Tibial artery (tissue), 4 donors: ENCODE data around the gene SLC2A13.

Source experiments
- DNase-seq, 2 donors: peaks; one replicate each; pipeline ENCODE4 v3.0.0-alpha.2; 2019
- H3K27ac ChIP-seq, 2 donors: fragments of 200-600 bp; sonication (generic) in 1 of 2; 1 replicate in 1 of 2; 2 replicates in 1 of 2; pipeline ENCODE4 v1.5.1; 2018 to 2019; ENCODE audit warnings: mild to moderate bottlenecking in 1 of 2
- H3K27me3 ChIP-seq, 2 donors: fragments of 200-600 bp; sonication (generic) in 1 of 2; one replicate each; pipeline versions ENCODE4 v1.5.1 to v1.6.0; 2016 to 2019
- H3K36me3 ChIP-seq, 3 donors: fragments of 200-600 bp; sonication (generic) in 2 of 3; one replicate each; pipeline ENCODE4 v1.5.1; 2016 to 2019; ENCODE audit warnings: mild to moderate bottlenecking in 2 of 3
- H3K4me1 ChIP-seq, 4 donors: fragments of 200-600 bp; sonication (generic) in 2 of 4; 1 replicate in 3 of 4; 2 replicates in 1 of 4; pipeline ENCODE4 v1.5.1; 2016 to 2019
- H3K4me3 ChIP-seq, 2 donors: fragments of 200-600 bp; sonication (generic) in 1 of 2; 1 replicate in 1 of 2; 2 replicates in 1 of 2; pipeline ENCODE4 v1.5.1; 2018 to 2019; ENCODE audit warnings: mild to moderate bottlenecking in 2 of 2
- H3K9me3 ChIP-seq, 3 donors: fragments of 200-600 bp; sonication (generic) in 1 of 3; one replicate each; pipeline ENCODE4 v1.5.1; 2016 to 2019
- CTCF ChIP-seq, 2 experiments: fragments of 200-600 bp in 1 of 2; fragments of 450-650 bp in 1 of 2; IDR thresholded peaks; one replicate each; pipeline ENCODE4 v1.5.1; 2017 to 2019; ENCODE audit warnings: antibody characterized with exemption in 2 of 2, mild to moderate bottlenecking in 1 of 2, moderate library complexity in 1 of 2
- intact Hi-C: fragments of 100-400 bp; cut with DNase I; formaldehyde crosslinking; loops from one replicate; pipeline ENCODE4 v1.15.0; 2023; ENCODE audit warnings: low total_unique reads

SLC2A13 gene

GRCh38 chr12:40093512-40093911, 12.4 kb downstream of the SLC2A13 start:
- no peak overlapping the region for H3K4me3 ChIP-seq
- no peaks in the 10 kb centered on the region for H3K9me3 ChIP-seq
- no peaks in the 10 kb centered on the region for H3K27me3 ChIP-seq
- no peak for DNase-seq
- no peak for TF ChIP-seq CTCF (IDR thresholded peaks at IDR 0.05)
- intact Hi-C loops = no loop called here
- no peaks in the 10 kb centered on the region for H3K36me3 ChIP-seq
- H3K27ac ChIP-seq = no peak overlapping the region
- no peaks in the 10 kb centered on the region for H3K4me1 ChIP-seq

GRCh38 chr12:40086471-40086870, 19.4 kb downstream of the SLC2A13 start:
- Histone ChIP-seq H3K27ac (no peak overlapping the region), H3K4me1 (no peaks in the 10 kb centered on the region), H3K4me3 (no peak overlapping the region), H3K27me3 (no peaks in the 10 kb centered on the region), H3K36me3 (peaks cover 0 to 7% (median 0%) of the 10 kb centered on the region in 3 donors), H3K9me3 (no peaks in the 10 kb centered on the region)
- TF ChIP-seq CTCF (IDR thresholded peaks at IDR 0.05) = no peak
- no peak for DNase-seq
- intact Hi-C loops = no loop called here

DNA sequence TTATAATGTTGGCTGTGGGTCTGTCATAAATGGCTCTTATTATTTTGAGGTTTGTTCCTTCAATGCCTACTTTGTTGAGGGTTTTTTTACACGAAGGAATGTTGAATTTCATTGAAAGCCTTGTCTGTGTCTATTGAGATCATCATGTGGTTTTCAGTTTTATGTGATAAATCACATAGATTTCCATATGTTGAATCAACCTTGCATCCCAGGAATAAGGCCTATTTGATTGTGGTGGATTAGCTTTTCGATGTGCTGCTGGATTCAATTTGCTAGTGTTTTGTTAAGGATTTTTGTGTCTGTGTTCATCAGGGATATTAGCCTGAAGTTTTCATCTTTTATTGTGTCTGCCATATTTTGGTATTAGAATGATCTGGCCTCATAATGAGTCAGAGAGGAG, 27.6 kb downstream of the SLC2A13 start:
- no peaks in the 10 kb centered on the region for H3K36me3 ChIP-seq
- no peak overlapping the region for H3K4me3 ChIP-seq
- H3K4me1 ChIP-seq = no peaks in the 10 kb centered on the region
- DNase-seq = no peak
- H3K9me3 ChIP-seq = peaks cover 0 to 4% (median 3%) of the 10 kb centered on the region in 3 donors
- no peak overlapping the region for H3K27ac ChIP-seq
- intact Hi-C loops = no loop called here
- H3K27me3 ChIP-seq = no peaks in the 10 kb centered on the region
- no peak for TF ChIP-seq CTCF (IDR thresholded peaks at IDR 0.05)

DNA sequence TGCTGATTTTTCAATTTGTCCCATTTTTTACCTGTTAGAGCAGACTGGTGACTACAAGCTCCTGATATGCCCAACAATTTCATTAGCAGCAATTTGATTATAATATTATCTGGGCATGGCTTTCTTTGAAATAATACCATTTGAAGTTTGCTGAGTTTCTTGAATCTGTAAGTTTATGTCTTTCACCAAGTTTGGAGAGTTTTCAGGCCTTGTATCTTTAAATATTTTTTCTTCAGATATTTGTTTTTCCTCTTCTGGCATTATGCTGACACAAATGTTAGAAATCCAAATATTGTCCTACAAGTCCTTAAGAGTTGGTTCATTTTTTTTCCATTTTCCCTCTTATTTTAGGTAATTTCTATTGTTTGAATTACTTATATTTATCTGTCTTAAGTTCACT, 30.4 kb downstream of the SLC2A13 start:
- H3K36me3 ChIP-seq = no peaks in the 10 kb centered on the region
- TF ChIP-seq CTCF (IDR thresholded peaks at IDR 0.05) = no peak
- no peaks in the 10 kb centered on the region for H3K4me1 ChIP-seq
- DNase-seq = no peak
- no peaks in the 10 kb centered on the region for H3K27me3 ChIP-seq
- H3K27ac ChIP-seq = no peak overlapping the region
- no peak overlapping the region for H3K4me3 ChIP-seq
- intact Hi-C loops = no loop called here
- peaks cover 0 to 4% (median 3%) of the 10 kb centered on the region in 3 donors for H3K9me3 ChIP-seq

GRCh38 chr12:40068416-40068815, 37.5 kb downstream of the SLC2A13 start:
- Histone ChIP-seq H3K4me1 (peaks cover 0 to 11% (median 0%) of the 10 kb centered on the region in 4 donors), H3K9me3 (no peaks in the 10 kb centered on the region), H3K27me3 (no peaks in the 10 kb centered on the region), H3K36me3 (no peaks in the 10 kb centered on the region), H3K27ac (no peak overlapping the region), H3K4me3 (no peak overlapping the region)
- no peak for DNase-seq
- TF ChIP-seq CTCF (IDR thresholded peaks at IDR 0.05) = no peak
- intact Hi-C loops = no loop called here

DNA sequence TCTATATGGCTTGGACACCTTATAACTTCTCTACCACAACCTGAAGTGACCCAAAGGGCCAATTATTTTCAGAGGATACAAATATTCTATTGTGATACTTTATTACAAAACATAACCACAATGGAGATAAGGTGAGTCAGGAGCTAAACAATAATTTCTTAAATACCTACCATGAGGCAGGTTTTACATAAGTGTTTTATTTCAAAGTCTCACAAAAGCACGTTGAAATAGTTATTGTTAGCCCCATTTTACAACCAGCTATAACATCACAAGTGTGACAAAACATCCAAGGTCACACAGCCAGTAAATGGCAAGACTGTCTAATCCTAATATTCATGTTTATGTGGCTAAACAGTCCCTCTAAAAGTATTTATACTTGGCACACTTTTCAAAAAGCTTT, 40.2 kb downstream of the SLC2A13 start:
- Histone ChIP-seq H3K4me3 (no peak overlapping the region), H3K27me3 (no peaks in the 10 kb centered on the region), H3K4me1 (peaks cover 0 to 11% (median 0%) of the 10 kb centered on the region in 4 donors), H3K36me3 (no peaks in the 10 kb centered on the region), H3K9me3 (no peaks in the 10 kb centered on the region), H3K27ac (no peak overlapping the region)
- intact Hi-C loops = no loop called here
- TF ChIP-seq CTCF (IDR thresholded peaks at IDR 0.05) = no peak
- DNase-seq = no peak
